Measurements from ENCODE around the gene EEF1AKMT2.

DNA sequence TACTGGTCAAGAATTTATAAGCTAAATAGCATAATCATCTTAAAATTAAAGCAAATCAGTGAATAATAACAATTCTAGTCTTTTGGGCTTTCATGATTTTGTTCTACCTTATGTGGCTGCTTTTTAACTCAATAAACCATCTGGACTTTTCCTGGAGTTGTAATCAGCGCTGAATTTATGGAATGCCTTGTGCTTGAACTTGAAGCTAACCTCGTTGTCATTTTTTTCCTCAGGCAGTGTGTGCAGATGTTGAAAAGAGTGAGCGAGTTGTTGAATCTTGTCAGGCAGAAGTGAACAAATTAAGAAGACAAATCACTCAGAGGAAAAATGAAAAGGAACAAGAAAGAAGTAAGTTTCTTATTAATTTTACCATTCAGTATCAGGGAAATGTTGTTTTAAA is 39.4 kb upstream of the EEF1AKMT2 start:
- TF ChIP-seq, protein P1, sequence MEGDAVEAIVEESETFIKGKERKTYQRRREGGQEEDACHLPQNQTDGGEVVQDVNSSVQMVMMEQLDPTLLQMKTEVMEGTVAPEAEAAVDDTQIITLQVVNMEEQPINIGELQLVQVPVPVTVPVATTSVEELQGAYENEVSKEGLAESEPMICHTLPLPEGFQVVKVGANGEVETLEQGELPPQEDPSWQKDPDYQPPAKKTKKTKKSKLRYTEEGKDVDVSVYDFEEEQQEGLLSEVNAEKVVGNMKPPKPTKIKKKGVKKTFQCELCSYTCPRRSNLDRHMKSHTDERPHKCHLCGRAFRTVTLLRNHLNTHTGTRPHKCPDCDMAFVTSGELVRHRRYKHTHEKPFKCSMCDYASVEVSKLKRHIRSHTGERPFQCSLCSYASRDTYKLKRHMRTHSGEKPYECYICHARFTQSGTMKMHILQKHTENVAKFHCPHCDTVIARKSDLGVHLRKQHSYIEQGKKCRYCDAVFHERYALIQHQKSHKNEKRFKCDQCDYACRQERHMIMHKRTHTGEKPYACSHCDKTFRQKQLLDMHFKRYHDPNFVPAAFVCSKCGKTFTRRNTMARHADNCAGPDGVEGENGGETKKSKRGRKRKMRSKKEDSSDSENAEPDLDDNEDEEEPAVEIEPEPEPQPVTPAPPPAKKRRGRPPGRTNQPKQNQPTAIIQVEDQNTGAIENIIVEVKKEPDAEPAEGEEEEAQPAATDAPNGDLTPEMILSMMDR (IDR thresholded peaks at IDR 0.05; ENCODE audit: insufficient read depth, low read depth, low read length): no peak
- no peak for TF ChIP-seq EZH2 (IDR thresholded peaks at IDR 0.05; ENCODE audit: insufficient read depth, low read length)
